ENCODE measurements around the gene GRAP.

The GRAP gene

GRCh38 chr17:19014628-19015215, 32.0 kb downstream of the GRAP start:
- TF ChIP-seq SPI1 (IDR thresholded peaks at IDR 0.05; ENCODE audit: borderline replicate concordance, low read depth) (no peak), POLR2AphosphoS5 (IDR thresholded peaks at IDR 0.05; ENCODE audit: low read depth) (no peak), REST (IDR thresholded peaks at IDR 0.05; ENCODE audit: insufficient replicate concordance, low read depth) (no peak), CTCF (IDR thresholded peaks at IDR 0.05; ENCODE audit: insufficient read depth, low read length) (no peak), GABPA (IDR thresholded peaks at IDR 0.05; ENCODE audit: low read depth) (no peak)
- Histone ChIP-seq H3K27me3 (ENCODE audit: insufficient read depth, poor library complexity, severe bottlenecking) (no peaks in the 10 kb centered on the region), H3K4me3 (replicated peaks; ENCODE audit: insufficient read depth, low read length) (no peak overlapping the region), H3K27ac (replicated peaks) (no peak overlapping the region)
- no peak for DNase-seq (ENCODE audit: low read depth in 1 of 2, low spot score in 1 of 2)

- Histone ChIP-seq H3K4me3 (replicated peaks; ENCODE audit: insufficient read depth, low read length) (no peak overlapping the region), H3K27me3 (ENCODE audit: insufficient read depth, poor library complexity, severe bottlenecking) (no peaks in the 10 kb centered on the region), H3K27ac (replicated peaks) (no peak overlapping the region)
- TF ChIP-seq REST (IDR thresholded peaks at IDR 0.05; ENCODE audit: insufficient replicate concordance, low read depth) = no peak
- TF ChIP-seq SPI1 (IDR thresholded peaks at IDR 0.05; ENCODE audit: borderline replicate concordance, low read depth) = no peak
- no peak for TF ChIP-seq CTCF (IDR thresholded peaks at IDR 0.05; ENCODE audit: insufficient read depth, low read length)
- no peak for TF ChIP-seq GABPA (IDR thresholded peaks at IDR 0.05; ENCODE audit: low read depth)
- TF ChIP-seq POLR2AphosphoS5 (IDR thresholded peaks at IDR 0.05; ENCODE audit: low read depth) = no peak
- DNase-seq (ENCODE audit: low read depth in 1 of 2, low spot score in 1 of 2) = no peak
Observed at GRCh38 chr17:19013806-19014627, 32.7 kb downstream of the GRAP start.

GRCh38 chr17:19013226-19013625, 33.5 kb downstream of the GRAP start:
- no peak overlapping the region for H3K4me3 ChIP-seq (replicated peaks; ENCODE audit: insufficient read depth, low read length)
- H3K27me3 ChIP-seq (ENCODE audit: insufficient read depth, poor library complexity, severe bottlenecking) = no peaks in the 10 kb centered on the region
- TF ChIP-seq CTCF (IDR thresholded peaks at IDR 0.05; ENCODE audit: insufficient read depth, low read length) = no peak
- TF ChIP-seq SPI1 (IDR thresholded peaks at IDR 0.05; ENCODE audit: borderline replicate concordance, low read depth) = no peak
- TF ChIP-seq GABPA (IDR thresholded peaks at IDR 0.05; ENCODE audit: low read depth) = no peak
- no peak for TF ChIP-seq POLR2AphosphoS5 (IDR thresholded peaks at IDR 0.05; ENCODE audit: low read depth)
- TF ChIP-seq REST (IDR thresholded peaks at IDR 0.05; ENCODE audit: insufficient replicate concordance, low read depth) = no peak
- H3K27ac ChIP-seq (replicated peaks) = no peak overlapping the region
- DNase-seq (ENCODE audit: low read depth in 1 of 2, low spot score in 1 of 2) = no peak
